Uterus (tissue), 2 donors: ENCODE data around the gene G6PC2.
"Not testable (repeated sequence)": the region's sequence is repeated elsewhere in the genome, so short reads cannot be mapped to it uniquely, and the experiment has no call there.

Source experiments
- POLR2A ChIP-seq, 2 donors: fragments of 450-650 bp; IDR thresholded peaks; one replicate each; pipeline ENCODE4 v1.6.1; 2016; ENCODE audit warnings: antibody characterized with exemption in 2 of 2, mild to moderate bottlenecking in 1 of 2, moderate library complexity in 1 of 2
- TF ChIP-seq, protein P1 (sequence below), 4 experiments: fragments of 200-600 bp in 2 of 4; fragments of 450-650 bp in 2 of 4; sonication (generic) in 2 of 4; IDR thresholded peaks; one replicate each; pipeline ENCODE4 v1.5.1; 2016 to 2019; ENCODE audit warnings: antibody characterized with exemption in 4 of 4, mild to moderate bottlenecking in 2 of 4, moderate library complexity in 1 of 4

DNA sequence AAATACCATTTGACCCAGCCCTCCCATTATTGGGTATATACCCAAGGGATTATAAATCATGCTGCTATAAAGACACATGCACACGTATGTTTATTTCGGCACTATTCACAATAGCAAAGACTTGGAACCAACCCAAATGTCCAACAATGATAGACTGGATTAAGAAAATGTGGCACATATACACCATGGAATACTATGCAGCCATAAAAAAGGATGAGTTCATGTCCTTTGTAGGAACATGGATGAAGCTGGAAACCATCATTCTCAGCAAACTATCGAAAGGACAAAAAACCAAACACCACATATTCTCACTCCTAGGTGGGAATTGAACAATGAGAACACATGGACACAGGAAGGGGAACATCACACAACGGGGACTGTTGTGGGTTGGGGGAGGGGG is 30.3 kb upstream of the G6PC2 start:
- not testable (repeated sequence) for TF ChIP-seq POLR2A (IDR thresholded peaks at IDR 0.05)
- TF ChIP-seq, protein P1, sequence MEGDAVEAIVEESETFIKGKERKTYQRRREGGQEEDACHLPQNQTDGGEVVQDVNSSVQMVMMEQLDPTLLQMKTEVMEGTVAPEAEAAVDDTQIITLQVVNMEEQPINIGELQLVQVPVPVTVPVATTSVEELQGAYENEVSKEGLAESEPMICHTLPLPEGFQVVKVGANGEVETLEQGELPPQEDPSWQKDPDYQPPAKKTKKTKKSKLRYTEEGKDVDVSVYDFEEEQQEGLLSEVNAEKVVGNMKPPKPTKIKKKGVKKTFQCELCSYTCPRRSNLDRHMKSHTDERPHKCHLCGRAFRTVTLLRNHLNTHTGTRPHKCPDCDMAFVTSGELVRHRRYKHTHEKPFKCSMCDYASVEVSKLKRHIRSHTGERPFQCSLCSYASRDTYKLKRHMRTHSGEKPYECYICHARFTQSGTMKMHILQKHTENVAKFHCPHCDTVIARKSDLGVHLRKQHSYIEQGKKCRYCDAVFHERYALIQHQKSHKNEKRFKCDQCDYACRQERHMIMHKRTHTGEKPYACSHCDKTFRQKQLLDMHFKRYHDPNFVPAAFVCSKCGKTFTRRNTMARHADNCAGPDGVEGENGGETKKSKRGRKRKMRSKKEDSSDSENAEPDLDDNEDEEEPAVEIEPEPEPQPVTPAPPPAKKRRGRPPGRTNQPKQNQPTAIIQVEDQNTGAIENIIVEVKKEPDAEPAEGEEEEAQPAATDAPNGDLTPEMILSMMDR (IDR thresholded peaks at IDR 0.05): not testable (repeated sequence)
